ENCODE data around the gene RPRD1B. TPM values are rescaled to one million over a fixed set of nuclear protein-coding genes. Genes with fewer than 3 reads are reported as not detected.

Gene RPRD1B
- polyA plus RNA-seq, 1 of the 3 experiments (the other 2 are of a cell fraction) = 11.8 TPM

DNA sequence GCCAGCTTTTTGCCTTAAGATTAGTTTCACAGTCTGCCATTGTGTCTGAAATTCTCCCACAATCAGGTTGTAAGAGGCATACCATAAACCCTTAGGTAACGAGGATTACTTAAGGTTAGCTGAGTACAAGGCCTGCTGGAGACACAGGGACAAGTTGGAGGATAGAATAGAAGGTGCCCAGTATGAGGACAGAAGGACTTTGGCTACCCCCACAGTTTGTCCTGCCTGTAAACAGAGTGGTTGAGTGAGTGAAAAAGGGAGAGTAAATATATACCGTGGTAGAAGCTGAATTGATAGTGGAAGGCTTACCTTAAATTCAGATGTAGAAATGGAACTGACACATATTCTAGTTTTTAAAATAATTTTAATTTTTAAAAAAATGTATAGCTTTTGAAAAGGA, 19.3 kb downstream of the RPRD1B start:
- Histone ChIP-seq H3F3A (replicated peaks; ENCODE audit: insufficient read depth) (peaks cover 27% of the 10 kb centered on the region), H3K4me3 (ENCODE audit: low read depth in 2 of 2, low read length in 1 of 2) (no peak overlapping the region), H3K36me3 (replicated peaks in 1 of 2; ENCODE audit: control insufficient read depth in 1 of 2, insufficient read depth in 2 of 2, low read length in 1 of 2) (peaks cover 43 to 59% of the 10 kb centered on the region in 2 experiments), H4K20me1 (ENCODE audit: insufficient read depth) (peaks cover 43% of the 10 kb centered on the region), H3K9me3 (no peaks in the 10 kb centered on the region), H2AFZ (ENCODE audit: low read depth) (no peak overlapping the region), H3K9ac (no peak overlapping the region), H3K4me1 (ENCODE audit: control insufficient read depth in 1 of 2, insufficient read depth in 2 of 2, low read depth in 1 of 2, low read length in 1 of 2) (peaks cover 0 to 13% of the 10 kb centered on the region in 2 experiments; a peak in 3 of 4 replicates), H3K79me2 (ENCODE audit: insufficient read depth) (peaks cover 79% of the 10 kb centered on the region), H3K9me2 (no peaks in the 10 kb centered on the region), H3K27ac (ENCODE audit: low read depth in 2 of 2, low read length in 1 of 2) (no peak overlapping the region), H3K4me2 (no peak overlapping the region), H3K27me3 (ENCODE audit: insufficient read depth) (no peaks in the 10 kb centered on the region)
- DNase-seq = no peak
- 100% methylated on average over 2 of the region's 2 CpGs for WGBS (ENCODE audit: low lambda C conversion rate)
- POLR2A ChIA-PET = interaction anchor here (0.6 kb wide), 1 partner anchor 125 kb away, joined by 3 read pairs; no protein-coding TSS in a partner anchor
- TF ChIP-seq, protein P1, sequence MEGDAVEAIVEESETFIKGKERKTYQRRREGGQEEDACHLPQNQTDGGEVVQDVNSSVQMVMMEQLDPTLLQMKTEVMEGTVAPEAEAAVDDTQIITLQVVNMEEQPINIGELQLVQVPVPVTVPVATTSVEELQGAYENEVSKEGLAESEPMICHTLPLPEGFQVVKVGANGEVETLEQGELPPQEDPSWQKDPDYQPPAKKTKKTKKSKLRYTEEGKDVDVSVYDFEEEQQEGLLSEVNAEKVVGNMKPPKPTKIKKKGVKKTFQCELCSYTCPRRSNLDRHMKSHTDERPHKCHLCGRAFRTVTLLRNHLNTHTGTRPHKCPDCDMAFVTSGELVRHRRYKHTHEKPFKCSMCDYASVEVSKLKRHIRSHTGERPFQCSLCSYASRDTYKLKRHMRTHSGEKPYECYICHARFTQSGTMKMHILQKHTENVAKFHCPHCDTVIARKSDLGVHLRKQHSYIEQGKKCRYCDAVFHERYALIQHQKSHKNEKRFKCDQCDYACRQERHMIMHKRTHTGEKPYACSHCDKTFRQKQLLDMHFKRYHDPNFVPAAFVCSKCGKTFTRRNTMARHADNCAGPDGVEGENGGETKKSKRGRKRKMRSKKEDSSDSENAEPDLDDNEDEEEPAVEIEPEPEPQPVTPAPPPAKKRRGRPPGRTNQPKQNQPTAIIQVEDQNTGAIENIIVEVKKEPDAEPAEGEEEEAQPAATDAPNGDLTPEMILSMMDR (IDR thresholded peaks at IDR 0.05) = no peak
- TF ChIP-seq, protein P2, sequence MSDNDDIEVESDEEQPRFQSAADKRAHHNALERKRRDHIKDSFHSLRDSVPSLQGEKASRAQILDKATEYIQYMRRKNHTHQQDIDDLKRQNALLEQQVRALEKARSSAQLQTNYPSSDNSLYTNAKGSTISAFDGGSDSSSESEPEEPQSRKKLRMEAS (IDR thresholded peaks at IDR 0.05; ENCODE audit: low read depth) = no peak
- no peak for TF ChIP-seq GABPA (IDR thresholded peaks at IDR 0.05; ENCODE audit: low read depth)
- TF ChIP-seq MXI1 (IDR thresholded peaks at IDR 0.05; ENCODE audit: low read depth, low read length) = no peak
- no peak for TF ChIP-seq MEF2A (IDR thresholded peaks at IDR 0.05; ENCODE audit: borderline replicate concordance, low read depth)
- TF ChIP-seq YY1 (IDR thresholded peaks at IDR 0.05; ENCODE audit: low read depth) = no peak
- TF ChIP-seq CHD2 (IDR thresholded peaks at IDR 0.05; ENCODE audit: low read length, partially characterized antibody) = no peak
- TF ChIP-seq, protein P3, sequence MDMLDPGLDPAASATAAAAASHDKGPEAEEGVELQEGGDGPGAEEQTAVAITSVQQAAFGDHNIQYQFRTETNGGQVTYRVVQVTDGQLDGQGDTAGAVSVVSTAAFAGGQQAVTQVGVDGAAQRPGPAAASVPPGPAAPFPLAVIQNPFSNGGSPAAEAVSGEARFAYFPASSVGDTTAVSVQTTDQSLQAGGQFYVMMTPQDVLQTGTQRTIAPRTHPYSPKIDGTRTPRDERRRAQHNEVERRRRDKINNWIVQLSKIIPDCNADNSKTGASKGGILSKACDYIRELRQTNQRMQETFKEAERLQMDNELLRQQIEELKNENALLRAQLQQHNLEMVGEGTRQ (IDR thresholded peaks at IDR 0.05; ENCODE audit: borderline replicate concordance, low read depth, low read length) = no peak
- CTCF ChIA-PET = interaction anchor here (0.6 to 32.1 kb wide), 11 partner anchors 11 to 815 kb away, joined by 3 to 725 read pairs (median 3); no protein-coding TSS in a partner anchor

GRCh38 chr20:38054647-38055046, 21.1 kb downstream of the RPRD1B start:
- Histone ChIP-seq H2AFZ (ENCODE audit: low read depth) (no peak overlapping the region), H3F3A (replicated peaks; ENCODE audit: insufficient read depth) (peaks cover 29% of the 10 kb centered on the region), H3K36me3 (replicated peaks in 1 of 2; ENCODE audit: control insufficient read depth in 1 of 2, insufficient read depth in 2 of 2, low read length in 1 of 2) (peaks cover 40 to 66% of the 10 kb centered on the region in 2 experiments), H3K79me2 (ENCODE audit: insufficient read depth) (peaks cover 73% of the 10 kb centered on the region), H4K20me1 (ENCODE audit: insufficient read depth) (peaks cover 40% of the 10 kb centered on the region), H3K9ac (no peak overlapping the region), H3K4me2 (no peak overlapping the region), H3K9me3 (no peaks in the 10 kb centered on the region), H3K9me2 (no peaks in the 10 kb centered on the region), H3K27me3 (ENCODE audit: insufficient read depth) (no peaks in the 10 kb centered on the region), H3K4me3 (ENCODE audit: low read depth in 2 of 2, low read length in 1 of 2) (no peak overlapping the region), H3K4me1 (ENCODE audit: control insufficient read depth in 1 of 2, insufficient read depth in 2 of 2, low read depth in 1 of 2, low read length in 1 of 2) (peaks cover 0 to 10% of the 10 kb centered on the region in 2 experiments; a peak in 3 of 4 replicates), H3K27ac (ENCODE audit: low read depth in 2 of 2, low read length in 1 of 2) (peak overlapping the region in 1 of 2 experiments; percentile 6; a peak in 1 of 4 replicates)
- ChIA-PET POLR2A (no interaction called here), CTCF (interaction anchor here (0.6 to 32.1 kb wide), 4 partner anchors 110 to 490 kb away, joined by 3 to 725 read pairs (median 7); no protein-coding TSS in a partner anchor)
- 91% methylated on average over 2 of the region's 2 CpGs for WGBS (ENCODE audit: low lambda C conversion rate)
- no peak for DNase-seq
- TF ChIP-seq, protein P4, sequence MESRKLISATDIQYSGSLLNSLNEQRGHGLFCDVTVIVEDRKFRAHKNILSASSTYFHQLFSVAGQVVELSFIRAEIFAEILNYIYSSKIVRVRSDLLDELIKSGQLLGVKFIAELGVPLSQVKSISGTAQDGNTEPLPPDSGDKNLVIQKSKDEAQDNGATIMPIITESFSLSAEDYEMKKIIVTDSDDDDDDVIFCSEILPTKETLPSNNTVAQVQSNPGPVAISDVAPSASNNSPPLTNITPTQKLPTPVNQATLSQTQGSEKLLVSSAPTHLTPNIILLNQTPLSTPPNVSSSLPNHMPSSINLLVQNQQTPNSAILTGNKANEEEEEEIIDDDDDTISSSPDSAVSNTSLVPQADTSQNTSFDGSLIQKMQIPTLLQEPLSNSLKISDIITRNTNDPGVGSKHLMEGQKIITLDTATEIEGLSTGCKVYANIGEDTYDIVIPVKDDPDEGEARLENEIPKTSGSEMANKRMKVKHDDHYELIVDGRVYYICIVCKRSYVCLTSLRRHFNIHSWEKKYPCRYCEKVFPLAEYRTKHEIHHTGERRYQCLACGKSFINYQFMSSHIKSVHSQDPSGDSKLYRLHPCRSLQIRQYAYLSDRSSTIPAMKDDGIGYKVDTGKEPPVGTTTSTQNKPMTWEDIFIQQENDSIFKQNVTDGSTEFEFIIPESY (IDR thresholded peaks at IDR 0.05; ENCODE audit: borderline replicate concordance, low read depth) = no peak
- TF ChIP-seq RCOR1 (IDR thresholded peaks at IDR 0.05; ENCODE audit: low read length) (no peak), FOXM1 (IDR thresholded peaks at IDR 0.05; ENCODE audit: low read depth) (no peak), TEAD4 (IDR thresholded peaks at IDR 0.05; ENCODE audit: borderline replicate concordance, insufficient read depth) (no peak), RXRA (IDR thresholded peaks at IDR 0.05; ENCODE audit: borderline replicate concordance, low read depth) (no peak), MXI1 (IDR thresholded peaks at IDR 0.05; ENCODE audit: low read depth, low read length) (no peak), CHD2 (IDR thresholded peaks at IDR 0.05; ENCODE audit: low read length, partially characterized antibody) (no peak)
